ENCODE data around the gene PTPRM. TPM values are rescaled to one million over a fixed set of nuclear protein-coding genes. Genes with fewer than 3 reads are reported as not detected.

PTPRM gene
- total RNA-seq, 1 experiment from 2014 or later: 6.2 TPM

GRCh38 chr18:7855028-7855427 lies 287.9 kb downstream of the PTPRM start:
- Histone ChIP-seq H3K9ac (ENCODE audit: extremely low read depth, insufficient read length, low read length) (no peak overlapping the region), H3K23me2 (ENCODE audit: insufficient read length, low read depth, low read length, poor library complexity, severe bottlenecking) (no peaks in the 10 kb centered on the region), H4K91ac (ENCODE audit: insufficient read length, low read depth, low read length) (no peak overlapping the region), H4K20me1 (ENCODE audit: control insufficient read depth, insufficient read depth, insufficient read length) (no peaks in the 10 kb centered on the region), H2BK15ac (ENCODE audit: low read depth, low read length) (no peak overlapping the region), H3K4me1 (ENCODE audit: insufficient read depth, low read length) (no peaks in the 10 kb centered on the region), H3K9me3 (ENCODE audit: control insufficient read depth, low read depth, low read length) (no peaks in the 10 kb centered on the region), H3K18ac (ENCODE audit: insufficient read length, low read depth, low read length) (no peak overlapping the region), H3T11ph (ENCODE audit: low read length) (no peak overlapping the region), H2AK5ac (ENCODE audit: insufficient read length, low read length) (no peak overlapping the region), H3K4me2 (ENCODE audit: insufficient read depth, insufficient read length, low read length) (no peak overlapping the region), H3K23ac (ENCODE audit: insufficient read length, low read depth, low read length) (no peak overlapping the region), H3K27ac (ENCODE audit: insufficient read length, low read depth, low read length) (no peak overlapping the region), H2BK5ac (ENCODE audit: insufficient read length, low read length) (no peak overlapping the region), H3K79me2 (ENCODE audit: insufficient read depth, low read length) (no peaks in the 10 kb centered on the region), H2BK120ac (ENCODE audit: low read depth, low read length, poor library complexity, severe bottlenecking) (no peak overlapping the region), H2BK12ac (ENCODE audit: insufficient read length, low read depth, low read length) (no peak overlapping the region), H4K8ac (replicated peaks; ENCODE audit: insufficient read length, low read depth, low read length) (no peak overlapping the region), H2AFZ (ENCODE audit: low read length) (no peak overlapping the region), H3K27me3 (ENCODE audit: insufficient read depth, low read length) (no peaks in the 10 kb centered on the region), H3K56ac (ENCODE audit: insufficient read length, low read depth, low read length) (no peak overlapping the region), H3K4ac (ENCODE audit: low read depth, low read length) (no peak overlapping the region), H4K5ac (ENCODE audit: insufficient read length, low read depth, low read length) (no peak overlapping the region), H3K14ac (ENCODE audit: insufficient read depth, low read length) (no peak overlapping the region), H3K79me1 (ENCODE audit: insufficient read depth, low read depth, low read length, poor library complexity, severe bottlenecking) (no peaks in the 10 kb centered on the region), H2BK20ac (ENCODE audit: low read depth, low read length, poor library complexity, severe bottlenecking) (no peak overlapping the region)
- no peak for DNase-seq
- TF ChIP-seq CTCF (conservative IDR thresholded peaks at IDR 0.05): no peak
- peaks cover 0 to 2% (median 0%) of the 10 kb centered on the region in 3 experiments; a peak in 2 of 7 replicates for H3K36me3 Mint-ChIP-seq (ENCODE audit: insufficient read depth in 1 of 3, low read depth in 3 of 3)
- no CpG with 5 or more reads among the region's 1 CpG for WGBS (ENCODE audit: extremely low coverage, insufficient read length, low lambda C conversion rate)
- H3K4me3 Mint-ChIP-seq: no peak overlapping the region
- no peak overlapping the region for H3K27ac Mint-ChIP-seq
- H3K9me3 Mint-ChIP-seq: peaks cover 4 to 9% of the 10 kb centered on the region in 2 experiments; a peak in 3 of 5 replicates
- H3K27me3 Mint-ChIP-seq (ENCODE audit: low read depth): no peaks in the 10 kb centered on the region
- no peaks in the 10 kb centered on the region for H3K4me1 Mint-ChIP-seq
